H1 (cell line): ENCODE results near the gene HOXB13. TPM values are rescaled to one million over a fixed set of nuclear protein-coding genes. Genes with fewer than 3 reads are reported as not detected.

ENCODE experiments used
- ASH2L ChIP-seq: fragments of 200-600, 300-600 bp; sonication (generic); IDR thresholded peaks from one replicate; pipeline ENCODE4 v1.7.1; 2017; ENCODE audit warnings: low read length
- RNF2 ChIP-seq: fragments of 200-900, 300-1000 bp; sonication (generic); IDR thresholded peaks from 2 replicates; pipeline ENCODE4 v1.7.1; 2016; ENCODE audit warnings: borderline replicate concordance, low read depth, mild to moderate bottlenecking, antibody characterized with exemption, low read length; ENCODE audit not compliant: poor library complexity, severe bottlenecking; ENCODE audit errors: missing control alignments
- polyA plus RNA-seq, 7 experiments: library from polyadenylated mRNA; depleted of rRNA in 3 of 7; stranded (reverse) in 5 of 7; unstranded in 2 of 7; fragments of >200 nt in 5 of 7; fragments of 200-250 nt in 2 of 7; gene quantifications; 1 replicate in 5 of 7; 2 replicates in 1 of 7; 4 replicates in 1 of 7; pipeline versions ENCODE4 v1.2.1 to v1.2.3, GENCODE V29; 2011 to 2013; ENCODE audit warnings: missing spikeins in 2 of 7, mixed read lengths in 2 of 7
- total RNA-seq: library from RNA; stranded (reverse); fragmentation: NEBNext Ultra II Directional; extraction: Animal tissue kit (Norgen Biotek cat#: 25700); gene quantifications from 2 replicates; pipeline ENCODE4 v1.2.1, GENCODE V29; 2021

The HOXB13 gene
- total and polyA plus RNA-seq, 2 of the 8 experiments (the other 6 are each of a cell fraction or from before 2014, with no cell fraction given): not detected

DNA sequence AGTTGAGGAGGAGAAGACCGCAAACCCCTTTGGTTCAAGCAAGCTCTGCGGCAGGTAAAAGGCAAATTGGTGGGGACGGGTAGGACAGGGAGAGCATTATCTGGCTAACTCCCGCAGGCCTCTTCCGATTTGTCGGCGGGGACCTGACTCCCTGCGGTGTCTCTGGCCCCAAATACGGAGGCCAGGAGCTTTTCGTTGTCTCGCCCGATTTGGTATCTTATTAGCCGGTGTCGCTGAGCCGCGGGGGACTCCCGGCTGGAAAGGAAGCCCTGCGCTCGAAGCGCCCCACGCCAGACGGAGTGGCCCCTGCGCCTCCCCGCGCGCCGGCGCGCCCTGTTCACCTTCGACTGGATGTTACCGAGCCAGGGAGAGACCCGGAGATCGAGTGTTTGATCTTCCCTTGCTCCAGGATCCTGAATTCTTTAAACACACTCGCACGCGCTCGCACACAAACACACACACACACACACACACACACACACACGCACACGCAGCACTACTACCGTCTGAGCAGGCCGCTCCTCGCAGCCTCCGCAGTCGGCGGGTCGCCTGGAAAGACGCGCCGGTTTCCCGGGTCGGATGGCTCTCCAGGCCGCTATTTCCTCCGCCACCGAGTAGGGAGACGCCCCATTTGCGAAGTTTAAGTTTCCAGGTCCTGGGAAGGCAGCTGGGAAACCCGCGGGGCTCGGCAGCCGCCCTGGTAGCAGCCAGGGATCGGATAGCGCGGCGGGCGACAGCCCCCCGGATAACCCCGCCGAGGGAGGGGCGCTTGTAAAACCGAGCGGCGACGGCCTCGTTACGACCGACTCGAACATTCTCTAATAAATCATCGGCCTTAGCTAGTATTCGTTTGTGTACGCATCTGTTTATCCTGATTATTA lies 9.5 kb downstream of the HOXB13 start (continued):
- TF ChIP-seq ASH2L (peak; percentile 48), RNF2 (peak; percentile 93)
